Spleen (tissue), 7 donors: Measurements from ENCODE around the gene LGALS9.

Experiments used
- CTCF ChIP-seq, 11 experiments: fragments of 200-600 bp in 7 of 11; fragments of 450-650 bp in 4 of 11; sonication (generic) in 4 of 11; IDR thresholded peaks in 8 of 11; conservative IDR thresholded peaks in 3 of 11; 1 replicate in 7 of 11; 2 replicates in 4 of 11; pipeline versions ENCODE4 v1.4.0 to v1.8.0; 2016 to 2021; ENCODE audit warnings: antibody characterized with exemption in 11 of 11, inconsistent platforms in 4 of 11, mild to moderate bottlenecking in 1 of 11
- POLR2A ChIP-seq, 3 donors: fragments of 450-650 bp; IDR thresholded peaks; one replicate each; pipeline ENCODE4 v1.5.1; 2017; ENCODE audit warnings: antibody characterized with exemption in 3 of 3, mild to moderate bottlenecking in 1 of 3
- POLR2AphosphoS5 ChIP-seq, 3 donors: sonication (generic); formaldehyde crosslinking; IDR thresholded peaks; one replicate each; pipeline ENCODE4 v1.5.1; 2017; ENCODE audit warnings: antibody characterized with exemption in 3 of 3
- donor health status: DM: no; HTN: no; CAD: no; lungs with moderate emphysema.
- donor health status: DM: no; HTN: no; CAD: no.
- donor health status: DM: no; HTN: no; CAD: no.

GRCh38 chr17:27598337-27599050 is 32.5 kb upstream of the LGALS9 start:
- no peak for TF ChIP-seq CTCF (IDR thresholded peaks at IDR 0.05 in 8 of 11, conservative IDR thresholded peaks at IDR 0.05 in 3 of 11)
- TF ChIP-seq POLR2A (IDR thresholded peaks at IDR 0.05): no peak
- no peak for TF ChIP-seq POLR2AphosphoS5 (IDR thresholded peaks at IDR 0.05)
